Brain microvascular endothelial cell (primary cell): ENCODE data around the gene ME1.
A peak's percentile ranks its signal among the peaks of the same experiment; 100 is the strongest.

Experiments used
- DNase-seq: peaks from one replicate; pipeline ENCODE4 v3.0.0-alpha.2; 2020
- H3K27ac ChIP-seq: fragments of 250-450 bp; sonication (Bioruptor Pico); 2 replicates; pipeline ENCODE4 v1.5.1; 2020; ENCODE audit warnings: mild to moderate bottlenecking, moderate library complexity
- H3K27me3 ChIP-seq: fragments of 250-450 bp; sonication (Bioruptor Pico); replicated peaks from 2 replicates; pipeline ENCODE4 v1.5.1; 2020; ENCODE audit warnings: mild to moderate bottlenecking
- H3K36me3 ChIP-seq: fragments of 250-450 bp; sonication (Bioruptor Pico); replicated peaks from 2 replicates; pipeline ENCODE4 v1.5.1; 2020; ENCODE audit warnings: mild to moderate bottlenecking
- H3K4me3 ChIP-seq: 2 replicates; pipeline ENCODE4 v1.5.1; 2011; ENCODE audit warnings: low read depth, mild to moderate bottlenecking, control low read depth, low read length, moderate library complexity
- in situ Hi-C: cut with HindIII; loops from 2 replicates; pipeline ENCODE4 v1.10.0; 2017; ENCODE audit warnings: low sequenced_read_pairs, low pct_ligation_motif_present
- TF ChIP-seq, protein P1 (sequence below): IDR thresholded peaks from 2 replicates; pipeline ENCODE4 v1.5.1; 2011; ENCODE audit warnings: low read depth, mild to moderate bottlenecking, moderate library complexity, low read length, control low read depth, inconsistent platforms; ENCODE audit errors: missing control alignments

The ME1 gene

GRCh38 chr6:83430611-83431544 is at the start of gene ME1:
Gene ME1 (minus strand): TSS chr6:83431051. CDS start chr6:83430954, 97 bp downstream.
- Histone ChIP-seq H3K27me3 (no peaks in the 10 kb centered on the region), H3K36me3 (no peaks in the 10 kb centered on the region), H3K4me3 (peak within 1 kb of the TSS; percentile 75), H3K27ac (peak within 1 kb of the TSS; percentile 52)
- DNase-seq = peak; percentile 78
- TF ChIP-seq, protein P1, sequence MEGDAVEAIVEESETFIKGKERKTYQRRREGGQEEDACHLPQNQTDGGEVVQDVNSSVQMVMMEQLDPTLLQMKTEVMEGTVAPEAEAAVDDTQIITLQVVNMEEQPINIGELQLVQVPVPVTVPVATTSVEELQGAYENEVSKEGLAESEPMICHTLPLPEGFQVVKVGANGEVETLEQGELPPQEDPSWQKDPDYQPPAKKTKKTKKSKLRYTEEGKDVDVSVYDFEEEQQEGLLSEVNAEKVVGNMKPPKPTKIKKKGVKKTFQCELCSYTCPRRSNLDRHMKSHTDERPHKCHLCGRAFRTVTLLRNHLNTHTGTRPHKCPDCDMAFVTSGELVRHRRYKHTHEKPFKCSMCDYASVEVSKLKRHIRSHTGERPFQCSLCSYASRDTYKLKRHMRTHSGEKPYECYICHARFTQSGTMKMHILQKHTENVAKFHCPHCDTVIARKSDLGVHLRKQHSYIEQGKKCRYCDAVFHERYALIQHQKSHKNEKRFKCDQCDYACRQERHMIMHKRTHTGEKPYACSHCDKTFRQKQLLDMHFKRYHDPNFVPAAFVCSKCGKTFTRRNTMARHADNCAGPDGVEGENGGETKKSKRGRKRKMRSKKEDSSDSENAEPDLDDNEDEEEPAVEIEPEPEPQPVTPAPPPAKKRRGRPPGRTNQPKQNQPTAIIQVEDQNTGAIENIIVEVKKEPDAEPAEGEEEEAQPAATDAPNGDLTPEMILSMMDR = no peak
- in situ Hi-C loops = no loop called here

DNA sequence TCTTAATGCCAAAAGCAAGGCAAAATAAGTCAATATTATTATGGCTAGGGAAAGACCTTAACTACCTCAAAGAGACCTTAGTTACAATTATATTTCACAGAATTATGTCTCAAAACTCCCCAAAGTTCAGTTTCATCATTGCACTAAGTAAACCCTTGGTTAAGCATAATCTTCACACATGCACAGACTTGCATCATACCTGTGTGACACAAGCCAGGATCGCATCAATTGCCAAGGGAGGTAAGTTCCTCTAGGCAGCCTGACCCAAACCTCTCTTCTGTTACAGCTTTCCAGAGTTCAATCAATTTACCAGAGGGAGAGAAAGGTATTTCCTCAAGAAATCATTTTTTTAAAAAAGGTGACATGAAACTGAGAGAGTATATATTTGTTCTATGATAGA is 49.6 kb upstream of the ME1 start:
- H3K27me3 ChIP-seq = no peaks in the 10 kb centered on the region
- H3K4me3 ChIP-seq = no peak overlapping the region
- in situ Hi-C loops = no loop called here
- DNase-seq = no peak
- H3K27ac ChIP-seq = no peak overlapping the region
- TF ChIP-seq, protein P1 = no peak
- no peaks in the 10 kb centered on the region for H3K36me3 ChIP-seq

DNA sequence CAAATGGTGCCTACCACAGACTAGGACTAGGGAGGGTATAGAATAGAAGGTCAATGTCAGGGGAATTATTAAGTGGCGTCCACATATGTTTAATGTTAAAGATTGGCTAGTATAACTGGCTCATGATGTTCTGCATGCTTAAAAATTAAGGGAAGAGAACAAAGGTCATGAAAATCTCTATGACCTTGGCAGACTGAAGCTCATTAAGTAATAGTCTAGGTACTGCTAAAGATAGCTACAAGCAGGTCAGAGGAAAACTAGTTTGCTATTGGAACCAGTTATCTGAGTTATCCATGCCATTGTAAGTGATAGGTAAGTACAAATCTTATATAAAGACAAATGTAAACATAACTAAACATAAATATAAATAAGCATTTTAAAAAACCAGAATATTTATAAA is 48.5 kb upstream of the ME1 start:
- in situ Hi-C loops = no loop called here
- Histone ChIP-seq H3K27ac (no peak overlapping the region), H3K27me3 (no peaks in the 10 kb centered on the region), H3K36me3 (no peaks in the 10 kb centered on the region), H3K4me3 (no peak overlapping the region)
- TF ChIP-seq, protein P1 = no peak
- no peak for DNase-seq

DNA sequence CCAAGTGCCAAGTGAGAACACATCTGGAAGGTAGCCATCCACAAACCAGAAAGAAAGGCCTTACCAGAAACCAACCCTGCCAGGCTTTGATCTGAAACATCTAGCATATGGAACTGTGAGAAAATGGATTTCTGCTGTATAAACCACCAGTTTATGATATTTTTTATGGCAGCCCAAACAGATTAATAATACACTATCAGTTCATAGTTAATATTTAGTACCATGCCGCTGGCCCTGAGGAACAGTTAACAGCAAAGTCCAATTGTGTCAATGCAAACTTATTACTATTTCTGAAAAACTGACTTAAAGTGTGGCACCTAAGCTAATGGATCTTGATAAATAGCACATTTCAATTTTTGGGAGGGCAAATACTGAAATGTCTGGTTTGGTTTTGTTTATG is 46.1 kb upstream of the ME1 start:
- TF ChIP-seq, protein P1 = no peak
- in situ Hi-C loops = no loop called here
- Histone ChIP-seq H3K4me3 (no peak overlapping the region), H3K36me3 (no peaks in the 10 kb centered on the region), H3K27me3 (no peaks in the 10 kb centered on the region), H3K27ac (no peak overlapping the region)
- no peak for DNase-seq

DNA sequence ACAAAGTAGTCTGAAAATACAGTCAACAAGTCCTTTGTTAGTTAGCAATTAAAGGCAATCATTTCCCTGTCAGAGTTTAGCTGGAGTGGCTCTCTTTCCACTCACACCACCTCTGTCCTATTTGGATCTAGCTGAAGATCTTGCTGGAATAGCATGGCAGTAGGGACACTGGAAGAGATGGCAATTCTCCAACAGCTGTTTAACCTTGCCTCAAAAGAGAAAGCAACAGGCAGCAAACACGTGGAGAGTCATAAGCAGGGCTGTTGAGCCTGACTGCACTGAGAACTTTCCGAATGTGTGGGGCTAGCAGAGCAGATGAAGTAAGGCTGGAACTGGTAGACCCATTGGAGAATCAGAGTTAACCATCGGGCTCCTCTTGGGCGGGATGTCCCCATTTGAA is 43.5 kb upstream of the ME1 start:
- Histone ChIP-seq H3K27me3 (no peaks in the 10 kb centered on the region), H3K27ac (no peak overlapping the region), H3K36me3 (no peaks in the 10 kb centered on the region), H3K4me3 (no peak overlapping the region)
- TF ChIP-seq, protein P1 = no peak
- in situ Hi-C loops = no loop called here
- DNase-seq = peak; percentile 5
